RPMI7951 (cell line): ENCODE data around the gene UBXN10. TPM values are rescaled to one million over a fixed set of nuclear protein-coding genes. Genes with fewer than 3 reads are reported as not detected.
A peak's percentile ranks its signal among the peaks of the same experiment; 100 is the strongest.

Source experiments
- DNase-seq: peaks from one replicate; pipeline ENCODE4 v3.0.0-alpha.2; 2012; ENCODE audit warnings: low read depth
- total RNA-seq: library from RNA; depleted of rRNA; stranded (reverse); fragments of >200 nt; shearing (Covaris generic); gene quantifications from 2 replicates; pipeline ENCODE4 v1.2.3, GENCODE V29; 2014

Gene UBXN10
- total RNA-seq, 1 experiment from 2014 or later: 0.12 TPM

DNA sequence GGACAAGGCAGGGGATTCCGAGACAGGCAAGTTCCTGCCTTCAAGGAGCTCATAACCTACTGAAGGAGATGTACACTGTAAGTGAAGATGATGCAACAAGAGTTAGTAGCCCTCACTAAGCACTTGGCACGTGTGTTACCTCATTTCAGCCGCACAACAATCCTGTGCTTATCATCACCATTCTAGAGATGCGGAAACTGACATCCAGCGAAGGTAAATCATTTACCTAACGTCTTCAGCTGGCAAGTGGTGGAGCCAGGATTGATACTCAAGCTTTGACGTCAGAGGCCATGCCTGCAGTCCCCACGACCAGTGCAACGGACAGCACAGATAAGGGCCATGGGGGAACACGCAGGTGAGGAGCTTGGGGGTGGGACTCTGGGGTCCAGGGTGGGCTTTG is 2.9 kb upstream of the UBXN10 start:
- DNase-seq: no peak

DNA sequence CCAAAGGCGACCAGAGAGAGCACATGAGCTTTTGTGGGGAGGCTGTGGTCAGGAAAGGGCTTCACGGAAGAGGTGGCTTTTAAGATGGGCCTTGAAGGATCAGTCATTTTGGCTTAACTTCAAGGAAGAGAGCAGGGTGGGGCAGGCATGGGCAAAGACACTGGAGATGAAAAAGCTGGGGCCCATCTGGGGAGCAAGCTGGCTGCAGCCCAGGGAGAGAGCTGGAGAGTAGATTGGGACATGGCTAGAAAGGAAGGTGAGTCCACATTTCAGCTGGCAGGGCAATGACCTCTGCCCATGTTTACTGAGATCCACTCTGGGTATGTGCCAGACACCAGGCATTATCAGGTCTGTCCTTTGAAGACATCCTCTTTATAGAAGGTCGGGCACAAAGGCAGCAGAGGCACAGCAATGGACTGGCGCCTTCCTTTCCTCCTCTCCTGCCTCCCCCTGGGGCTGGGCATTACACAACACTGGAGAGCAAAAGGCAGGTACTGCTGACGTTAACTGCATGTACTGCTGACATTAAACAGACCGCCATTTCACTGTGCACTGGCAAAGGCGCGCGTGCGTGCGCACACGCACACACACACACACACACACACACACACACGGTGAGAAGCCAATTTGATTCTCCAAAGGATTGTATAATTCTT is 2.2 kb upstream of the UBXN10 start:
- no peak for DNase-seq

DNA sequence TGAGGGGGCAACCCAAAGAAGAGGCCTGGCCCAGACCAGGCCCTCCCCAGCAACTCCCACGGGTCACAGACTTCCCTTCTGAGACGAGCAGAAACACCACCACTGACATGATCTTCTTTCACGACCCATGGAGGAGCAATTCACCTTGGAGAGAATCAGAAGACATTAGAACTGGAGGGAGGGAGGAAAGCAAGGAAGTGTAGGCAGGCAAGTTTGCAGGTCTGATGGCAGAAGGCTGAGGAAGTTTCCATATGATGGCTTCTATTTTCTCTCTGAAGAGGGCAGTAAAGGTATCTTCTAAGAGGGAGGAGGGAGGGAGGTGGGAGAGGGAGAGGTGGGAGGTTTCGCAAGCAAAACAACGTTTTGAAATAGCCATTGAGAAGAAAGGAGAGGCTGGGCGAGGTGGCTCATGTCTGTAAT is 1.4 kb upstream of the UBXN10 start:
- DNase-seq: no peak

DNA sequence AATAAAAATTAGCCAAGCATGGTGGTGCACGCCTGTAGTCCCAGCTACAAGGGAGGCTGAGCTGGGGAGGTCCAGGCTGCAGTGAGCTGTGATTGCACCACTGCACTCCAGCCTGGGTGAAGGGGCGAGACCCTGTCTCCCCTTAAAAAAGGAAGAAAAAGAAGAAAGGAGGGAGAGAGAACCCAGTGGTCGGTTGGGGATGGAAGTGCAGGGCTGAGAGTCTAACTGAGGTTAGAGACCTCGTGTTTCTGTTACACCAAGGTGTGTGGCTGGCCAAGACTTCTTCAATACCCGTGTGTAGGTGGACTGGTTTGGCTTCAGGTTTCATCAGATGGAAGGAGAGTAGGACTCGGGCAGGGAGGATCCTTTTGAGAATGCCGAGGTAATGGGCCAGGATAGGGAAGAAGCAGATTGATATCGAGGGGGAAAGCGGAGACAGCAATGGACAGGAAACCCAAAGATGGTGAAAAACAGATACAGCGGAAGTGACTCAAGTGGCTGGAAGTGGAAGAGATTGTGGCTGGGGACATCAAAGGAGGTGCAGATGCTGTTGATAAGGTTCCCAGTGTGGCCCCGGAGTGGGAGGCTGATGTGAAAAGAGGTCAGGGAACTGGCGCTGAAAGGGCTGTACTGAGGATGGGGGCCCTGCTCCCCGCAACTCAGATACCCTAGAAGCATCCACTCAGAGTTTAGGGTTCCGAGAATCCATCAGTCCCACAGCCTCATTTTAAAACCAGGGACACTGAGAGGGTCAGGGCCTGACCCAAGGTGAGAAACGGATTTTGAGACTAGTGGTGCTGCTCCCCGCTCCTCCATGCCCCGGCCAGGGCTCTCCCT is 681 bp upstream of the UBXN10 start:
- DNase-seq: peak; percentile 52

DNA sequence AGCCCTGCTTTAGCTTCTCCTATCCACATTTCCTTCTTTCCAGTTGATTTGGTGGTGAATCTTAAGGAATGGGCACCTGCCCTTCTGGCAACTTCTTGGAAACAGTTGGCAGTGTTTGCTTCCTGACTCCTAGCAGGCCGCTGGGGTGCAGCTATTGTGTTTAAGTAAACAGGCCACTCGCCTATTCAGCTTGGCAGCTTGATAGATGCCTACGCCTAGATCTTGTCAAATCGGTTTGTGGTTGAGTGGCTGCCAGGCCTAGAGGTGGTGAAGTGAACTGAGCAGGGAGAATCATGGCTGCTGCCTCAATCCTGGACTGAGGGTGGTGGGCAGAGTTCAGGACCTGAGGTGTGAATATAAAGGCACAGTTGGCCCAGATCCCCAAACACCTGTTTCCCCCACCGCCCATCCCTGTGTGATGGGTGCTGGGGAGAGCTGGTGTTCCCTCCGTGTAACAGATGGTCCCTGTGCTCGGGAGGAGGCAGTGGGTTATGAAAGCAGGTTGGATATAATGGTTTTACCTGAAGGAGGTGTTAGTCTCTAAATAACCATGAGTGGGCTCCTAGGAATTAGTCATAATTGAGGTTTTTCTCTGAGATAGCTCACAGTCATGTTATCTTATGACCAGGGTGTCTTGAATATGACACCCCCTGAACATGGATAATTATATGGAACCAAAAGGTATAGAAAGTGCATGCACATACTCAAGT is 1.4 kb downstream of the UBXN10 start:
- no peak for DNase-seq

DNA sequence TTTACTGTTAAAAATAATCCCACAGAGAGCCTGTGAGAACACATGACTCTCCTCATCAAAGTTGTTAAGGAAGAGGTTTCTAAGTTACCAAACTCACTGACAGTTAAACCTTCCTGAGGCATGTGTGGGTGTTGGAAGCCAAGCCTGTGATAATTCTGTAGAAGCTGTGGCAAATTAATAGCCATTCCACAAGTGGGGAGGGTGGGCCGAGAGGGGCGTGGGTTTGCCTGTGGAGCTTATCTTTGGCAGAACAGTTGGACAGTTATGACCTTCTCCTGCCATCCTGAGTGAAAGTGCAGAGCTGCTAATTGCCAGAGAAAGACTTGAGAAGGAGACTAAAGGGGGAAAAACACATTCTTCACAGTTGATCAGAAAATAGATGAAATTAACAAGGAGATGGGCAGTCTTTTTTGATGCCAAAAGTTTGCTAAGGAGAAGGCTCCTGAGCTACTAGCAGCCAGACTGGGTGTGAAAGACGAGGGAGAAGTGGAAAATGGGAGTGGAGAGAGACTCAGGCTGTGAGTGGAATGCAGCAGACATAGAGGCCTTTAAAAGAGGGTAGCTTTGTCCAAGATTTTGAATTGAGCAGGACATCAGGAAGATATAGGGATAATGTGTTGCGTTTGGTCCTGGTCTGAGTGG is 2.0 kb downstream of the UBXN10 start:
- no peak for DNase-seq

DNA sequence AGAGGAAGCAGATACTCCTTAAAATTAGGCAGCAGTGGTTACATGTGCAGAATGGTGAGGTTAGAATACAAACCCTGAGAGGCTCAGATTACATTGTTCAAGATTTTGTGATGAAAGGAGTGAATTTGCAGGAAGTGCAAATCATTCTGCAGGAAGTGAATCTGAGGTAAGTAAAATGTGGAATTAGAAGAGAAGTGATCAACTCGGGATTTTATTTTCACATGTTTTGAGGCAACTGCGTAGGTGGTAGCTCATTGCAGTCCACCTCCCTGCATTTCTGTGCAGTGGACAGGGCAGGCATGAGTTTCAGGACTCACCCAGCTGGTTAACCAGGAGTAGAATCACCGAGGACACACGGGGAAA is 2.5 kb downstream of the UBXN10 start:
- no peak for DNase-seq

DNA sequence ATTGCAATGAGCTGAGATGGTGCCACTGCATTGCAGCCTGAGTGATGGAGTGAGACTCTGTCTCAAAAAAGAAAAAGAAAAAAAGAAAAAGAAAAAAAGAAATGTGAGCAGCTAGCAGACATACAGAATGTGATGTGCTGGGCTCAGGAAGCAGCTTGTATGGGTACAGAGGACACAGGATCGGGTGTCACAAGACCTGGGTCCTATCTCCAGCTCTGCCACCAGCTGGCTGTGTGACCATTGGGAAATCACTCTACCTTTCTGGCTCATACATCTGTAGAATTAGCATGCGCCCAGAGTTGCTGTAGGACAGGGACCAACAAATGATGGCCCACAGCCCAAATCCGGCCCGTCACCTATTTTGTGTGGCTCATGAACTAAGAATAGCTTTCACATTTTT is 3.8 kb downstream of the UBXN10 start:
- DNase-seq: no peak

DNA sequence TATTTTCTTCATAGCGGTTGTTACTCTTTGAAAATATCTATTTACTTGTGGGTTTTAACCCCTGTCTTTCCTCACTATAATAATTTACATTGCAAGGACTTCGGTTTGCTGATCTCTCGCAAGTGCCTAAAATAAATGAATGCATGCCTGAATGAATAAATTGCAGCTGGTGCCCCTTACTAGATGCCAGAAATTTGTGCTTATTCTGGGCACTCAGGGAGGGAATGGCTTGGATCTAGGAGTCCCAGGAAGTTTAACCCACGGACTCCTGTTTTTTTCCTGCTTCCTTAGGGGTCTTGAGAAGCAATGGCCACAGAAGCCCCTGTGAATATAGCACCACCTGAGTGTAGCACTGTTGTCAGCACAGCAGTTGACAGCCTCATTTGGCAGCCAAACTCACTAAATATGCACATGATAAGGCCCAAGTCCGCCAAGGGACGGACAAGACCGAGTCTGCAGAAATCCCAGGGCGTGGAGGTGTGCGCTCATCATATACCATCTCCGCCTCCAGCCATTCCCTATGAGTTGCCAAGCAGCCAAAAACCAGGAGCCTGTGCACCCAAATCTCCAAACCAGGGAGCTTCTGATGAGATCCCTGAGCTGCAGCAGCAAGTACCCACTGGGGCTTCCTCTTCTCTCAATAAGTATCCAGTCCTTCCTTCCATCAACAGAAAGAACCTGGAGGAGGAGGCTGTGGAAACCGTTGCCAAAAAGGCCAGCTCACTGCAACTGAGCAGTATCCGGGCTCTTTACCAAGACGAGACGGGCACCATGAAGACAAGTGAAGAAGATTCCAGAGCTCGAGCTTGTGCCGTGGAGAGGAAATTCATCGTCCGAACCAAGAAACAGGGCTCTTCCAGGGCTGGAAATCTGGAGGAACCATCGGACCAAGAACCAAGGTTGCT is 4.6 kb downstream of the UBXN10 start:
- no peak for DNase-seq

DNA sequence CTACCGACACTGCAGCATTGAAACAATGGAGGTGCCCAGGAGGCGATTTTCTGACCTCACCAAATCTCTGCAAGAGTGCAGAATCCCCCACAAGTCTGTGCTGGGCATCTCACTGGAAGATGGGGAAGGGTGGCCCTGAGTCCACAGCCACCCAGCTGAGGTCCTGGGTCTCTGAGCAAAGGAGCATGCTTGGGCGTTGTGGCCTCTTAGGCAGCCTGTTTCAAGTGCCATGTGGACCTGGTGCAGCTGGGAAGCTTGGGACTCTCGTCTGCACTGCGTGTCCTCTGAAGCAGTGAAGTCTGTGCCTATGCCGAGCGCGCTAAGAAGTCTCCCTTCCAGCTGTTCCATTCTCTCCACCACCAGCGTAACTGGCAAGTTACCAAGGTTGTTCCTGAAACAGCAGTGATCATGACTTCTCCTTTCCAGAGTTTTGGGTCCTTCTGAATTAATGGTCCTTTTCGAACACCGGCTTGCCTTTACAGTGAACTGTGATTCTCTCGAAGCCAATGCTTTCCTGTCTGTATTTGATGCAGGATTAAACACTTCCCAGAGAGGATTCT is 5.5 kb downstream of the UBXN10 start:
- DNase-seq: no peak

DNA sequence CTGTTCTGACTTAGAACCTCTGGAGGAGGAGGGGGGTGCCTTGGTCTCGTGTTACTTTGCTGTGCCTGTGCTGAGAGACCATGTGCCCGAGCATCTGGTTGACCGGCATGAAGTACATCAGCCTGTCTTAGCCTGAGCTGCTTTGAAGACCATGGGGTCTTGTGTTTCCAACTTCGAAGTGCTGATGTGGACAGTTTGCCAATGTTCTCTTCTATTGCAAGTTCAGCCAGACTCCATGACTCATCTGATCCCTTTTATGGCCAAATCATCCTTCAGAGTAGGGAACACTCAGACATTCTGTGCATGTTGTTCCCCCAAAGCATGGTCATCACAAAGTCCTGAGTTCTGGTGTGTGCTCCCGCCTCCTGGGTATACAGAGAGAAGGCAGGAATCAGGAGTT is 6.5 kb downstream of the UBXN10 start:
- DNase-seq: peak; percentile 38

DNA sequence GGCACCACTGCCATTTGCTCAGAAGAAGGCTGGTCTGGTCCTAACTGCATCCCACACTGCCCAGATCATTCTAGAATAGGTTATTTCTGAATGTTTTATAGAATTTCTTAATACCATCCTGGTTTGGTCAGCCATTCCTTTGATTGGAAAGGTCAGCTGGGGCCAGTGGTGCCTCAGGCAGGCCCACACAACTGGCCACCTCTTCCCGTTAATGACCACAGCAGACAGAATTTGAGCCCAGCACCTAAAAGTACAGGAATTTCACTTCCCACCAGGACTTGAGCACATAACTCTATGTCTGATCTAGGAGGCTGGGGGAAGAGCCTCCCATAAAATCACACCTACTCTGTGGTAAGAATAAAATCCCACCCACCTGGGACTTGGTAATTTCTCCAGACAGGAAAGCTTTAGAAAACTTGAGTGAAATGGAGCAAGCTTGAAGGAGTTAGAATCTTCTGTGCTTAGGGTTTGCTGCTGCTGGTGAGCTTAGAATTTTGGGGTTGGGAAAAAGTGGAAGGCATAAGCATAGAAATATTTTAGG is 7.0 kb downstream of the UBXN10 start:
- no peak for DNase-seq

DNA sequence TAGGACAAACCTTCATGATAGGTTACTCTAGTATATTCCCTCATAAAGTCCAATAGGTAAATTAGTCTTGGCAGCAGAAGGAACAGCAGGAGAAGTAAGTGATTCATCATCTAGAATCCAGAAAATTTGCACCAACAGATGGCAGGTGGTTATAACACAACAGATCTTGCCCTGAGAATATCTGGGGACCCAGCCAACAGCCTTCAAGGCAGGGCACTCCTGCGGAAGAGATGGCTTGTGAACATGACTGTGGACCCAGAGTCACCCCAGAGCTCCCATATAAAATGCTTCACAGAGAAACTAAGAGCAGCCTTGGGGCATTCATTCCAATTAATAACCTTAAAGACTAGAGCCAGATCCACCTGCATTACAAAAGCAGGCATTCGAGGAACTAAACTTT is 8.3 kb downstream of the UBXN10 start:
- DNase-seq: peak; percentile 42

DNA sequence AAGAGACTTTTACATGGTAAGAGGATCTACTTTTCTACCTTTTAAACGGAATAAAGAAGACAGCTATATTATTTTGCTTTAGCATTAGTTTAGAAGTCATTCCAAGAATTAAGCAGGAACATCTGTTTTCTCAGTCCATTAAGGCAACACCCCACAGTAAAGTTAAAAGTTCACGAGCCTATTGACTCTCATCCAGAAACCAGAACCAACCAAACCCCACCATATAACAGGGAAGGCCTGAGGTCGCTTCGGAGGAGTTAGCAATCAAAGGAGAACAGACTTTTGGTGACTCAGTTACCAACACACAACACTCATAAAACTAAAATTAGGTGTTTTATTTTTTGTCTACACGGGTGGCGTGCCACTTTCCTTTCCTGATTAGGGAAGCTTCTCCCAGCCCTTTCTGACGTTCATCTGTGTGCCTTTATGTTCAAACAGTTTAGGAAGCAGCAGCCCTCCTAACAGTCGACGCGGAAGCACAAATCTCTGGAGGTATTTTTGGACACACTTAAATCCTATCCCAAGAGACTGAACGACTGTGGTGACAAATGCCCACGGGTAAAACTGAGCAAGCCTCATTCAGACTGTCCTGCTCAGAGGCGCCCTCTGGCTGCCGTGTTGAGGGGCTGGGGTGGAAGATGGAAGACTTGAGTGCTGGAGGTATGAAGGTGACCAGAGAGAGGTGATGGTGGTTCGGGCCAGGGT is 9.0 kb downstream of the UBXN10 start:
- peak; percentile 59 for DNase-seq

DNA sequence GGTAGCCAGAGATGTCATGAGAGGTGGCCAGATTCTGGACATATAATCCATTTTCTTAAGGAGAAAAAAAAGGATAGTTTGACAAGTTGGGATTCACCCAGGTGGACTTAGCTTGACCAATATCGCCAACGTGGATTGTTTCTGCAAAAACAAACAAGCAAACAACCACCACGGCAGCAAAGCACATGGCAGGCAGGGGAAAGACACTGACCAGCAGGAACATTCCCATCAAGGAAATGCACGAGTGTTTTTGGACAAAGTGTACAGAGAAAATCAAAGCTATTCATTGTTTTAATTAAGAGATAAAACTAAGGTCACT is 9.5 kb downstream of the UBXN10 start:
- no peak for DNase-seq

DNA sequence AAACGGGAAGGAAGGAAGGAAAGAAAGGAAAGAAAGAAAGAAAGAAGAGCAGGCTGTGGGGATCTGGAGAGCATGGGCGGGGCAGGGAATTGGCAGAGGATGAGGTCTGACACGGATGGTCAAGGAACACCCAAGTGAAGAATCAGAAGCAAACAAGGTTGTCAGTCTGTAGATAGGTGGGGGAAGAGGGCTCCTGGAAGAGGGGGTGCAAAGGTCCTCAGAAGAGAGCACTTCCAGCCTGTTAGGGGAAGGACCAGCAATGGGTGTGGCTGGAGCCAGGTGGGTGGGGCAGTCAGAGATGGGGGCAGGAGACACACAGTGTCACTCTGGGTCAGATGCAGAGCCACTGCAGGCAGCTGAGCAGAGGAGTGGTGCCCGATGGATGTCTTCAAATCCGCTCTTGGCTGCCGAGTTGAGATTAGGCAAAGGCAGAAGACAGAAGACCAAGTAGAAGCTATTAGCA is 11.5 kb downstream of the UBXN10 start:
- no peak for DNase-seq

DNA sequence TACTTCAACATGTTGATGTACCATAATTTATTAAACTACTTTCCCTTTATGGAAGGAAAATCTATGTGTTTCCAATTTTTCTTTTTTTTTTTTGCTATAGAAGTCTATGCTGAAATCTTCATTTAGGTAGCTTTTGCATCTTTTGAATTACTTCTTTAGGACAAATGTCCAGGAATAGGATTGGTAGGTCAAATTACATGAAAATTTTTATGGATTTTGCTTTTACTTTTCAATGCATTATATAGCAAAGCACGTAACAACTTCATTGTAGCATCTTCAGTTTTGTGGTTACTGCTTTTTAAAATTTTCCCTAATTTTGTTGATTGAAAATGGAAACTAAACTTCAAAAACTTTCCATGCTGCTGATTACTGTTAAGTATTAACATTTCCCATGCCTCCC is 12.4 kb downstream of the UBXN10 start:
- no peak for DNase-seq

DNA sequence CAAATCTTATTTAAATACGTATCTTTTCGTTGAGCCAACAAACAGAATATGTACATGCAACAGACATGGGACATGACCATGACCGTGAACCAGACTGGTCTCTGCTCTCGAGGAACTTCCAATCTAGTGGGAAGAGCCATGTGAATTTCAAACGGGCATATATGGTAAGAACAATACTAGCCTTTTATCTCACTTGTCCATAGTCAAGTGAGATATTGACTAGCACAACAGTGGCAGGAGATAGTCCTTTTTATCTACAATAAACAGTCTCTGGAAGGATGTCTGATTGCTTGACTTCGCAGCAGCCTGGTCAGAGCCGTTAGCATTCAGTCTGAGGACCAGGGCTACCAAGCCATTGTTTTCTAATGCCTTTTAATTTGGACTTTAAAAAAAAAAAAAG is 13.0 kb downstream of the UBXN10 start:
- DNase-seq: no peak

DNA sequence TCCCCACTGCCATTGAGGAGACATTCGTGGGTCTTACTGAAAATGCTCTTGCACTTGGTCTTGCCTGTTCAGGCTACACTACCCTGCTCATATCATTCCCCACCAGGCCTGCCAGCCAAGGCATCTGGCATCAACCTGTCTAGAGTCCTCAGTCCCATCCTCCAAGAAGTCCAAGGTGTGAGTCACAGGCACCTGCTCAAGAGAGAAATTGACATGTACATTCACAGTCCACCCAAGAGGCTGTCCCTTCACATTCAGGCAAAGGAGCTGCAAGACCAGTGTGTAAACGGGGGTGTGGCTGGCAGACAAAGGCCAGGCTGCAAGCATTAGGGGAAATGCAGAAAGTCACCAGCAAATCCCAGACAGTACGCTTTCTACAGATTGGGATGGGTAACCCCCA is 13.5 kb downstream of the UBXN10 start:
- no peak for DNase-seq

DNA sequence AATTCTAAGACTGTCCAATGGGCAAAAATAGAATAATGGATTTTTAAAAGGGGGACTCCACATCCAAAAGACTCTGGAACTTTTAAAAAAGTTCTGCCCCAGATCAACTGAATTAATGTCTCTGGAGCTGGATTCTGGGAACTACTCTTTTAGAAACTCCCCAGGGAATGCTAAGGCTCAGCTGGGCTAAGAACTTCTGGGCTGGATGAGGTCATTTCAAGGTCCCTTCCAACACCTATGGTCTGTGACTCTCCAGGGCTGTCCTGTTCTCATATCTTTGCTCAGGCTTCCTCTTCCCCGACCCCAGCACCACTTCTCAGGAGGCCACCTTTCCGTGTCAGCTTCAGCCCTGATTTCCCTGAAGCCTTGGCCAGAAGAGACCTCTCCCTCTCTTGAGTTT is 13.9 kb downstream of the UBXN10 start:
- DNase-seq: no peak
